SK-N-SH (cell line): ENCODE measurements around the gene RAD51B. TPM values are rescaled to one million over a fixed set of nuclear protein-coding genes. Genes with fewer than 3 reads are reported as not detected.
A peak's percentile ranks its signal among the peaks of the same experiment; 100 is the strongest.

Experiments used
- CTCF ChIA-PET: fragments of 300-600, 350-600 bp; formaldehyde crosslinking; extraction: SDS; loops from one replicate; lab custom pipeline; 2021; lab: Yijun Ruan, JAX
- POLR2A ChIA-PET: fragments of 350-600 bp; sonication (Branson Sonifier 250); formaldehyde crosslinking; extraction: SDS; loops from one replicate; lab custom pipeline; 2020; ENCODE audit warnings: antibody characterized with exemption, inconsistent platforms; lab: Yijun Ruan, JAX
- DNase-seq: peaks from one replicate; pipeline ENCODE4 v3.0.0; 2012
- H2AFZ ChIP-seq: fragments of 200-600 bp; sonication (generic); 2 replicates; pipeline ENCODE4 v1.8.1; 2016; ENCODE audit warnings: antibody characterized with exemption, mild to moderate bottlenecking, low read depth
- H3F3A ChIP-seq: fragments of 200-600 bp; sonication (generic); replicated peaks from 2 replicates; pipeline ENCODE3; 2016; ENCODE audit warnings: antibody characterized with exemption, mild to moderate bottlenecking; ENCODE audit not compliant: insufficient read depth
- H3K27ac ChIP-seq, 2 experiments: fragments of 200-500 bp in 1 of 2; fragments of 200-600 bp in 1 of 2; sonication (Bioruptor generic) in 1 of 2; sonication (generic), shearing (Covaris generic) in 1 of 2; 2 replicates each; pipeline versions ENCODE4 v1.5.1 to v1.6.1; 2014 to 2016; ENCODE audit warnings: low read depth in 2 of 2, inconsistent platforms in 1 of 2, low read length in 1 of 2, mild to moderate bottlenecking in 1 of 2, mixed read lengths in 1 of 2
- H3K27me3 ChIP-seq: fragments of 200-600 bp; sonication (generic), shearing (Covaris generic); 2 replicates; pipeline ENCODE4 v1.6.1; 2016; ENCODE audit warnings: mixed run types; ENCODE audit not compliant: insufficient read depth
- H3K36me3 ChIP-seq, 2 experiments: fragments of 200-500 bp in 1 of 2; fragments of 200-600 bp in 1 of 2; sonication (Bioruptor generic) in 1 of 2; sonication (generic) in 1 of 2; replicated peaks in 1 of 2; 2 replicates each; pipeline versions ENCODE3 to v1.5.1; 2014 to 2016; ENCODE audit warnings: low read length in 1 of 2, mild to moderate bottlenecking in 1 of 2; ENCODE audit not compliant: insufficient read depth in 2 of 2, control insufficient read depth in 1 of 2
- H3K4me1 ChIP-seq, 2 experiments: fragments of 200-500 bp in 1 of 2; fragments of 200-600 bp in 1 of 2; sonication (Bioruptor generic) in 1 of 2; sonication (generic), shearing (Covaris generic) in 1 of 2; 2 replicates each; pipeline versions ENCODE4 v1.5.1 to v1.6.1; 2014 to 2016; ENCODE audit warnings: low read depth in 1 of 2, low read length in 1 of 2, mixed run types in 1 of 2; ENCODE audit not compliant: insufficient read depth in 2 of 2, control insufficient read depth in 1 of 2
- H3K4me2 ChIP-seq: fragments of 200-600 bp; sonication (generic), shearing (Covaris generic); 2 replicates; pipeline ENCODE4 v1.6.1; 2017; ENCODE audit warnings: mixed run types
- H3K4me3 ChIP-seq, 2 experiments: fragments of 200-500 bp in 1 of 2; fragments of 200-600 bp in 1 of 2; sonication (Bioruptor generic) in 1 of 2; sonication (generic), shearing (Covaris generic) in 1 of 2; 2 replicates each; pipeline versions ENCODE4 v1.5.1 to v1.8.1; 2014 to 2016; ENCODE audit warnings: low read depth in 2 of 2, inconsistent platforms in 1 of 2, low read length in 1 of 2, mild to moderate bottlenecking in 1 of 2, mixed read lengths in 1 of 2, moderate library complexity in 1 of 2
- H3K79me2 ChIP-seq: fragments of 200-600 bp; sonication (generic); 2 replicates; pipeline ENCODE4 v1.8.1; 2017; ENCODE audit warnings: mild to moderate bottlenecking; ENCODE audit not compliant: insufficient read depth
- H3K9ac ChIP-seq: fragments of 200-600 bp; sonication (generic); 2 replicates; pipeline ENCODE4 v1.6.1; 2017; ENCODE audit warnings: mixed run types
- H3K9me2 ChIP-seq: fragments of 200-600 bp; sonication (generic); 2 replicates; pipeline ENCODE4 v1.6.1; 2017; ENCODE audit warnings: mixed run types
- H3K9me3 ChIP-seq: fragments of 200-600 bp; sonication (generic); 2 replicates; pipeline ENCODE4 v1.6.1; 2017; ENCODE audit warnings: mixed run types, mild to moderate bottlenecking, moderate library complexity
- H4K20me1 ChIP-seq: fragments of 200-600 bp; sonication (generic); 2 replicates; pipeline ENCODE4 v1.6.1; 2017; ENCODE audit warnings: mild to moderate bottlenecking, mixed run types; ENCODE audit not compliant: insufficient read depth
- EZH2phosphoT487 ChIP-seq: fragments of 200-600 bp; sonication (generic); IDR thresholded peaks from 2 replicates; pipeline ENCODE4 v1.6.1; 2017; ENCODE audit warnings: low read depth, mixed run types, mild to moderate bottlenecking, antibody characterized with exemption, moderate library complexity, borderline replicate concordance
- FOSL2 ChIP-seq: IDR thresholded peaks from 2 replicates; pipeline ENCODE4 v1.4.0; 2012; ENCODE audit warnings: low read depth, mild to moderate bottlenecking, moderate library complexity, borderline replicate concordance
- FOXJ3 ChIP-seq: sonication (generic); formaldehyde crosslinking; IDR thresholded peaks from 2 replicates; pipeline ENCODE4 v1.5.1; 2020; ENCODE audit warnings: mild to moderate bottlenecking, missing genetic modification reagents
- GATA2 ChIP-seq: sonication (generic); formaldehyde crosslinking; IDR thresholded peaks from 2 replicates; pipeline ENCODE4 v1.5.0; 2020; ENCODE audit warnings: mild to moderate bottlenecking, missing genetic modification reagents
- RAD21 ChIP-seq: IDR thresholded peaks from 2 replicates; pipeline ENCODE4 v1.6.1; 2012; ENCODE audit warnings: mild to moderate bottlenecking, low read length
- RFX5 ChIP-seq: IDR thresholded peaks from 2 replicates; pipeline ENCODE4 v1.6.1; 2012; ENCODE audit warnings: mild to moderate bottlenecking, improper control_type of control experiment, low read length
- RXRA ChIP-seq: IDR thresholded peaks from 2 replicates; pipeline ENCODE4 v1.4.0; 2012; ENCODE audit warnings: low read depth, mild to moderate bottlenecking, borderline replicate concordance
- SMC3 ChIP-seq: IDR thresholded peaks from 2 replicates; pipeline ENCODE4 v1.6.1; 2012; ENCODE audit warnings: low read depth, low read length, improper control_type of control experiment
- TAF1 ChIP-seq: IDR thresholded peaks from 2 replicates; pipeline ENCODE4 v1.6.1; 2012; ENCODE audit warnings: low read depth, mild to moderate bottlenecking, low read length, moderate library complexity, borderline replicate concordance
- TCF12 ChIP-seq: IDR thresholded peaks from 2 replicates; pipeline ENCODE4 v1.4.0; 2012
- TEAD4 ChIP-seq: IDR thresholded peaks from 2 replicates; pipeline ENCODE4 v1.4.0; 2012; ENCODE audit warnings: mild to moderate bottlenecking, borderline replicate concordance; ENCODE audit not compliant: insufficient read depth
- YY1 ChIP-seq: IDR thresholded peaks from 2 replicates; pipeline ENCODE4 v1.4.0; 2012; ENCODE audit warnings: low read depth, mild to moderate bottlenecking
- WGBS: methylation state at CpG from one replicate; pipeline ENCODE4 v1.1.6; 2017; ENCODE audit warnings: low lambda C conversion rate; 5-methylcytosine and 5-hydroxymethylcytosine counted together
- polyA plus RNA-seq, 3 experiments: library from polyadenylated mRNA; depleted of rRNA; stranded (reverse); fragments of >200 nt; gene quantifications; 2 replicates each; pipeline ENCODE4 v1.2.3, GENCODE V29; 2012
- TF ChIP-seq, protein P1 (sequence below): IDR thresholded peaks from 2 replicates; pipeline ENCODE4; 2012
- TF ChIP-seq, protein P2 (sequence below): IDR thresholded peaks from 2 replicates; pipeline ENCODE4 v1.4.0; 2012; ENCODE audit warnings: low read depth, borderline replicate concordance
- TF ChIP-seq, protein P3 (sequence below): fragments of 200-600 bp; sonication (generic); IDR thresholded peaks from 2 replicates; pipeline ENCODE4 v1.6.1; 2017; ENCODE audit warnings: antibody characterized with exemption, mild to moderate bottlenecking, moderate library complexity
- TF ChIP-seq, protein P4 (sequence below): IDR thresholded peaks from 2 replicates; pipeline ENCODE4 v1.4.0; 2012; ENCODE audit warnings: low read depth
- TF ChIP-seq, protein P5 (sequence below): IDR thresholded peaks from 2 replicates; pipeline ENCODE4 v1.6.1; 2012; ENCODE audit warnings: mild to moderate bottlenecking, low read depth, low read length, moderate library complexity

RAD51B gene
- polyA plus RNA-seq, 1 of the 3 experiments (the other 2 are of a cell fraction) = 6.0 TPM

DNA sequence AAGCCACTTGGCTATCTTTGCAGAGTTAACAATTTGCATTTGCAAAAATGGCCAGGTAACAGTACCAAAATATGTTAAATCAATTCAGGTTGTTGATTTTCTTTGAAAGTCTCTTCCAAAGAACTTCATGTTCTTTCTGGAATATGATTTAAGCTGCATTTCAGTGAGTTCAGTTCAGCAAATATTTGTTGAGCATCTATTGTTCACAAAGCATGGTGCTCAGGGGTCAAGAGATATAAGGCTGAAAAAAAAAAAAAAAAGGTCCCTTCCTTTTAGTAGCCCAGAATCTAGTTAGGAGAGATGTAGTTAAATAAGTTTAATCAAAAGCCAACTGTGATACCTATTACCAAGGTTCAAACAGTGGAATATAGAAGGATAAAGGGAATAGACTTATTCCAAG is 656.2 kb downstream of the RAD51B start:
- TF ChIP-seq GATA2 (CRISPR knock-in tag) = no peak
- no peak for TF ChIP-seq FOSL2
- no peak for TF ChIP-seq RXRA
- TF ChIP-seq, protein P1, sequence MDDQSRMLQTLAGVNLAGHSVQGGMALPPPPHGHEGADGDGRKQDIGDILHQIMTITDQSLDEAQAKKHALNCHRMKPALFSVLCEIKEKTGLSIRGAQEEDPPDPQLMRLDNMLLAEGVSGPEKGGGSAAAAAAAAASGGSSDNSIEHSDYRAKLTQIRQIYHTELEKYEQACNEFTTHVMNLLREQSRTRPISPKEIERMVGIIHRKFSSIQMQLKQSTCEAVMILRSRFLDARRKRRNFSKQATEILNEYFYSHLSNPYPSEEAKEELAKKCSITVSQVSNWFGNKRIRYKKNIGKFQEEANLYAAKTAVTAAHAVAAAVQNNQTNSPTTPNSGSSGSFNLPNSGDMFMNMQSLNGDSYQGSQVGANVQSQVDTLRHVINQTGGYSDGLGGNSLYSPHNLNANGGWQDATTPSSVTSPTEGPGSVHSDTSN = no peak
- TF ChIP-seq TEAD4 = no peak
- TF ChIP-seq FOXJ3 (CRISPR knock-in tag) = no peak
- TF ChIP-seq, protein P2, sequence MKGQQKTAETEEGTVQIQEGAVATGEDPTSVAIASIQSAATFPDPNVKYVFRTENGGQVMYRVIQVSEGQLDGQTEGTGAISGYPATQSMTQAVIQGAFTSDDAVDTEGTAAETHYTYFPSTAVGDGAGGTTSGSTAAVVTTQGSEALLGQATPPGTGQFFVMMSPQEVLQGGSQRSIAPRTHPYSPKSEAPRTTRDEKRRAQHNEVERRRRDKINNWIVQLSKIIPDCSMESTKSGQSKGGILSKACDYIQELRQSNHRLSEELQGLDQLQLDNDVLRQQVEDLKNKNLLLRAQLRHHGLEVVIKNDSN = no peak
- no peak for TF ChIP-seq TAF1
- TF ChIP-seq, protein P3, sequence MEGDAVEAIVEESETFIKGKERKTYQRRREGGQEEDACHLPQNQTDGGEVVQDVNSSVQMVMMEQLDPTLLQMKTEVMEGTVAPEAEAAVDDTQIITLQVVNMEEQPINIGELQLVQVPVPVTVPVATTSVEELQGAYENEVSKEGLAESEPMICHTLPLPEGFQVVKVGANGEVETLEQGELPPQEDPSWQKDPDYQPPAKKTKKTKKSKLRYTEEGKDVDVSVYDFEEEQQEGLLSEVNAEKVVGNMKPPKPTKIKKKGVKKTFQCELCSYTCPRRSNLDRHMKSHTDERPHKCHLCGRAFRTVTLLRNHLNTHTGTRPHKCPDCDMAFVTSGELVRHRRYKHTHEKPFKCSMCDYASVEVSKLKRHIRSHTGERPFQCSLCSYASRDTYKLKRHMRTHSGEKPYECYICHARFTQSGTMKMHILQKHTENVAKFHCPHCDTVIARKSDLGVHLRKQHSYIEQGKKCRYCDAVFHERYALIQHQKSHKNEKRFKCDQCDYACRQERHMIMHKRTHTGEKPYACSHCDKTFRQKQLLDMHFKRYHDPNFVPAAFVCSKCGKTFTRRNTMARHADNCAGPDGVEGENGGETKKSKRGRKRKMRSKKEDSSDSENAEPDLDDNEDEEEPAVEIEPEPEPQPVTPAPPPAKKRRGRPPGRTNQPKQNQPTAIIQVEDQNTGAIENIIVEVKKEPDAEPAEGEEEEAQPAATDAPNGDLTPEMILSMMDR = no peak
- no peak for TF ChIP-seq TCF12
- TF ChIP-seq RAD21 = no peak
- Histone ChIP-seq H4K20me1 (no peaks in the 10 kb centered on the region), H3F3A (no peaks in the 10 kb centered on the region), H3K4me1 (peaks cover 4 to 16% of the 10 kb centered on the region in 2 experiments; a peak in 3 of 4 replicates), H3K9me3 (no peaks in the 10 kb centered on the region), H3K79me2 (no peaks in the 10 kb centered on the region), H3K36me3 (no peaks in the 10 kb centered on the region), H2AFZ (no peak overlapping the region), H3K9ac (no peak overlapping the region; the same call in 1 of the 2 replicates), H3K27ac (peak overlapping the region; percentile 69 to 77; a peak in 3 of 4 replicates), H3K9me2 (no peaks in the 10 kb centered on the region), H3K27me3 (no peaks in the 10 kb centered on the region), H3K4me2 (0 out of 2 replicates have a peak overlapping the region, but pooled peaks have one; percentile 10), H3K4me3 (no peak overlapping the region)
- no peak for DNase-seq
- POLR2A ChIA-PET = no interaction called here
- CTCF ChIA-PET = interaction anchor here (1.1 kb wide), 1 partner anchor 16 kb away, joined by 3 read pairs; no protein-coding TSS in a partner anchor

DNA sequence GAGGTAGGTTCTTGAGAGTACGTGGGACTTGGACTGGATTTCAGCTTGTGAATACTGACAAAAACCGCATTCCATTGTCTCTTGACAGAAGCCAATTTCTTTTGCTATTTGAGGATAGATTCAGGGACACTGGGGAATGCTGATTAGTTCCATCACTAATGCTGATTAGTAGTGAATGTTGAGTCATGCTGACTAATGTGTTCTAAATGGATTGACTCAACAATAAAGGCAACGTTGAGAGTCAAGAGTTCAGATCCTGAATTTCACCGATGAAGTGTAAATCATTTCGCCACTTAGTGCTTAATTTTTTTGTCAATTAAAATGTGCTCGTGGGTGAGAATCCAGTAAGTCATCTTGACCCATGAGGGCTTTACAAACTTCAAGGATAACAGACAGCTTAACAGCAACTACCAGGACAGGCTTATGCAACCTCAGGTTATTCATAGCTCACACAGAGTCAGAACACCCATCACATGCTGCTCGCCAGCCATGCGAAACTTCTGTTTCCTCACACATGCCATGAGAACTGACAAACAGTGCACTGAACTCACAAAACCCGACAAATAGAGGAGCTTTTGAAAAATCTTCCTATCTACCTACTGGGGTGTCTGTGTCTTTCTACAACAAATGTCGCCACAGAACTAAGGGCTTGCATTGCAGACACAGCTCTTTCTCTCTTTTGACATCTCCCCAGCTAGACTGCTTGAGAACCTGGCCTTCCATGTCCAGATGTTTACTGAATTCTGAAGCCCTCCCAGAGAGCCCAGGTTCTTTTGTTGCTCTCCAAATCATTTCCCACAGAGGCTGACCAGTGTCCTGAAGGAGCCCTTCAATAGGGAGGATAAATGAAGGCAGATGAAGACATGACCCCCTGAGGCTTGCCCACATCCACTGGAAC is 656.9 kb downstream of the RAD51B start:
- H3K9ac ChIP-seq = peak overlapping the region; percentile 3; the same call in 1 of the 2 replicates
- DNase-seq = no peak
- ChIA-PET CTCF (interaction anchor here (1.1 to 1.4 kb wide), 2 partner anchors 16 to 313 kb away, joined by 3 to 4 read pairs; no protein-coding TSS in a partner anchor), POLR2A (no interaction called here)
- H2AFZ ChIP-seq = no peak overlapping the region
- H3K9me3 ChIP-seq = no peaks in the 10 kb centered on the region
- no peaks in the 10 kb centered on the region for H3F3A ChIP-seq
- 47% methylated on average over 10 of the region's 10 CpGs for WGBS
- no peaks in the 10 kb centered on the region for H3K9me2 ChIP-seq
- no peaks in the 10 kb centered on the region for H3K79me2 ChIP-seq
- no peak overlapping the region for H3K4me3 ChIP-seq
- peaks cover 4 to 16% of the 10 kb centered on the region in 2 experiments; a peak in 3 of 4 replicates for H3K4me1 ChIP-seq
- peak overlapping the region; percentile 69 to 77; a peak in 3 of 4 replicates for H3K27ac ChIP-seq
- H3K36me3 ChIP-seq = no peaks in the 10 kb centered on the region
- 0 out of 2 replicates have a peak overlapping the region, but pooled peaks have one; percentile 10 for H3K4me2 ChIP-seq
- no peaks in the 10 kb centered on the region for H4K20me1 ChIP-seq
- no peaks in the 10 kb centered on the region for H3K27me3 ChIP-seq
- TF ChIP-seq RFX5 (no peak), TCF12 (peak; percentile 95), SMC3 (peak; percentile 2; the same call in 1 of the 2 replicates), EZH2phosphoT487 (no peak), TEAD4 (peak; percentile 82), YY1 (no peak)
- TF ChIP-seq, protein P4, sequence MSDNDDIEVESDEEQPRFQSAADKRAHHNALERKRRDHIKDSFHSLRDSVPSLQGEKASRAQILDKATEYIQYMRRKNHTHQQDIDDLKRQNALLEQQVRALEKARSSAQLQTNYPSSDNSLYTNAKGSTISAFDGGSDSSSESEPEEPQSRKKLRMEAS = peak; percentile 66; the same call in 1 of the 2 replicates
- TF ChIP-seq, protein P5, sequence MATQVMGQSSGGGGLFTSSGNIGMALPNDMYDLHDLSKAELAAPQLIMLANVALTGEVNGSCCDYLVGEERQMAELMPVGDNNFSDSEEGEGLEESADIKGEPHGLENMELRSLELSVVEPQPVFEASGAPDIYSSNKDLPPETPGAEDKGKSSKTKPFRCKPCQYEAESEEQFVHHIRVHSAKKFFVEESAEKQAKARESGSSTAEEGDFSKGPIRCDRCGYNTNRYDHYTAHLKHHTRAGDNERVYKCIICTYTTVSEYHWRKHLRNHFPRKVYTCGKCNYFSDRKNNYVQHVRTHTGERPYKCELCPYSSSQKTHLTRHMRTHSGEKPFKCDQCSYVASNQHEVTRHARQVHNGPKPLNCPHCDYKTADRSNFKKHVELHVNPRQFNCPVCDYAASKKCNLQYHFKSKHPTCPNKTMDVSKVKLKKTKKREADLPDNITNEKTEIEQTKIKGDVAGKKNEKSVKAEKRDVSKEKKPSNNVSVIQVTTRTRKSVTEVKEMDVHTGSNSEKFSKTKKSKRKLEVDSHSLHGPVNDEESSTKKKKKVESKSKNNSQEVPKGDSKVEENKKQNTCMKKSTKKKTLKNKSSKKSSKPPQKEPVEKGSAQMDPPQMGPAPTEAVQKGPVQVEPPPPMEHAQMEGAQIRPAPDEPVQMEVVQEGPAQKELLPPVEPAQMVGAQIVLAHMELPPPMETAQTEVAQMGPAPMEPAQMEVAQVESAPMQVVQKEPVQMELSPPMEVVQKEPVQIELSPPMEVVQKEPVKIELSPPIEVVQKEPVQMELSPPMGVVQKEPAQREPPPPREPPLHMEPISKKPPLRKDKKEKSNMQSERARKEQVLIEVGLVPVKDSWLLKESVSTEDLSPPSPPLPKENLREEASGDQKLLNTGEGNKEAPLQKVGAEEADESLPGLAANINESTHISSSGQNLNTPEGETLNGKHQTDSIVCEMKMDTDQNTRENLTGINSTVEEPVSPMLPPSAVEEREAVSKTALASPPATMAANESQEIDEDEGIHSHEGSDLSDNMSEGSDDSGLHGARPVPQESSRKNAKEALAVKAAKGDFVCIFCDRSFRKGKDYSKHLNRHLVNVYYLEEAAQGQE = no peak
